ENCODE data around the gene RFK.
A peak's percentile ranks its signal among the peaks of the same experiment; 100 is the strongest.

The RFK gene

GRCh38 chr9:76419782-76420380, 25.7 kb upstream of the RFK start:
- DNase-seq (ENCODE audit: low read depth) = no peak
- TF ChIP-seq, protein P1, sequence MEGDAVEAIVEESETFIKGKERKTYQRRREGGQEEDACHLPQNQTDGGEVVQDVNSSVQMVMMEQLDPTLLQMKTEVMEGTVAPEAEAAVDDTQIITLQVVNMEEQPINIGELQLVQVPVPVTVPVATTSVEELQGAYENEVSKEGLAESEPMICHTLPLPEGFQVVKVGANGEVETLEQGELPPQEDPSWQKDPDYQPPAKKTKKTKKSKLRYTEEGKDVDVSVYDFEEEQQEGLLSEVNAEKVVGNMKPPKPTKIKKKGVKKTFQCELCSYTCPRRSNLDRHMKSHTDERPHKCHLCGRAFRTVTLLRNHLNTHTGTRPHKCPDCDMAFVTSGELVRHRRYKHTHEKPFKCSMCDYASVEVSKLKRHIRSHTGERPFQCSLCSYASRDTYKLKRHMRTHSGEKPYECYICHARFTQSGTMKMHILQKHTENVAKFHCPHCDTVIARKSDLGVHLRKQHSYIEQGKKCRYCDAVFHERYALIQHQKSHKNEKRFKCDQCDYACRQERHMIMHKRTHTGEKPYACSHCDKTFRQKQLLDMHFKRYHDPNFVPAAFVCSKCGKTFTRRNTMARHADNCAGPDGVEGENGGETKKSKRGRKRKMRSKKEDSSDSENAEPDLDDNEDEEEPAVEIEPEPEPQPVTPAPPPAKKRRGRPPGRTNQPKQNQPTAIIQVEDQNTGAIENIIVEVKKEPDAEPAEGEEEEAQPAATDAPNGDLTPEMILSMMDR (IDR thresholded peaks at IDR 0.05; ENCODE audit: low read depth, low read length, missing control alignments) = peak; percentile 69
- no peak overlapping the region for H3K4me3 ChIP-seq (ENCODE audit: low read depth, low read length)

DNA sequence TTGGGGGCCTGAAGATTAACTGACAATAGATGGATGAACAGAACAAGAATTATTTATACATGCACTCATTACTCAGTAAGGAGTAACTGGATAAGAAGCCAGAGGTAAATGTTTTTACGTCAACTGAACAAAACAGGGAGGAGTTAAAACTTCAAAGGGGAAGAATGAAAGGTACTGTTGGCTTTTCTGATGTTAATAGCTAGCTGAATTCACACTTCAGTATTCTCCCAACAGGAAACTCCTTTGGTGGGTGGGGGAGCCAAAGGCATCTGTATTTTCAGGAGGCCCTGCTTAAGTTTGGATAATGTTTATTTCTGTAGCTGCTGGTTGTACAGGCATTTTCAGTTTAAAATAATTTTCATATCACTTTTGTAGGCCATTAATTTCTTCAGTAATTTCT, 23.2 kb upstream of the RFK start:
- no peak for DNase-seq (ENCODE audit: low read depth)
- TF ChIP-seq, protein P1 (IDR thresholded peaks at IDR 0.05; ENCODE audit: low read depth, low read length, missing control alignments) = no peak
- no peak overlapping the region for H3K4me3 ChIP-seq (ENCODE audit: low read depth, low read length)

DNA sequence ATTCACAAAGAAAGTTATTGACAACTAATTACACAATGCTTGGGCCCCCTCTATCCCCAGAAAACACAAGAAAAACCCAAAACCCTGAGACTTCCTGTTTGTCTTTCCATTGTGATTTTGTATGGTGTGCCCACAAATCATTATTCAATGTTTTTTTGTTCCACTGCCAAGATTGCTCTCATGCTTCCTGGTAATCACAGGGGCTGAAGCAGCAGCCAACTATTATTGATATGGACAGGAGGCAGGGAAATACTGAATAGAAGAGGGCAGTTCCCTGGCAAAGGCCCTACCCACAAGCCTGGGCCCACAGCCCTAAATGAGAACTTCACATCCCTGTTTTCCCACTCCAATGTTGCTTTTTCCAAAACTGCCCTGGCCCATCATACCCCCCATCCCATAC, 21.5 kb upstream of the RFK start:
- no peak overlapping the region for H3K4me3 ChIP-seq (ENCODE audit: low read depth, low read length)
- TF ChIP-seq, protein P1 (IDR thresholded peaks at IDR 0.05; ENCODE audit: low read depth, low read length, missing control alignments) = no peak
- DNase-seq (ENCODE audit: low read depth) = no peak

- no peak for DNase-seq (ENCODE audit: low read depth)
- TF ChIP-seq, protein P1 (IDR thresholded peaks at IDR 0.05; ENCODE audit: low read depth, low read length, missing control alignments) = no peak
- H3K4me3 ChIP-seq (ENCODE audit: low read depth, low read length) = no peak overlapping the region
Measured at GRCh38 chr9:76415154-76415553, 20.9 kb upstream of the RFK start.

GRCh38 chr9:76414661-76415060, 20.4 kb upstream of the RFK start:
- DNase-seq (ENCODE audit: low read depth) = peak; percentile 55
- TF ChIP-seq, protein P1 (IDR thresholded peaks at IDR 0.05; ENCODE audit: low read depth, low read length, missing control alignments) = no peak
- H3K4me3 ChIP-seq (ENCODE audit: low read depth, low read length) = no peak overlapping the region

DNA sequence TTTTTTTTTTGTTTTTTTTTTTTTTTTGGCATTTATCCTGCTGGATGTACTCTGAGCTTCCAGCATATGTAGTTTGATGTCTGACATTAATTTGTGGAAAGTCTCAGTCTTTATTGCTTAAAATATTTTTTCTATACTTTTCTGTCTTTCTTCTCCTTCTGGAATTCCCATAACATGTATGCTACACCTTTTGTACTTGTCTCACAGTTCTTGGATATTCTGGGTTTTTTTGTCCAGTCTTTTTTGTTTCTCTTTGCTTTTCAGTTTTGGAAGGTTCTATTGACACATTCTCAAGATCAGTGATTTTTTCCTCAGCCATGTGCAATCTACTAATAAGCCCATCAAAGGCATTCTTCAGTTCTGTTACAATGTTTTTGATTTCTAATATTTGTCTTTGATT, 19.4 kb upstream of the RFK start:
- H3K4me3 ChIP-seq (ENCODE audit: low read depth, low read length) = no peak overlapping the region
- DNase-seq (ENCODE audit: low read depth) = no peak
- TF ChIP-seq, protein P1 (IDR thresholded peaks at IDR 0.05; ENCODE audit: low read depth, low read length, missing control alignments) = no peak

GRCh38 chr9:76412638-76413037, 18.4 kb upstream of the RFK start:
- DNase-seq (ENCODE audit: low read depth) = no peak
- TF ChIP-seq, protein P1 (IDR thresholded peaks at IDR 0.05; ENCODE audit: low read depth, low read length, missing control alignments) = no peak
- no peak overlapping the region for H3K4me3 ChIP-seq (ENCODE audit: low read depth, low read length)

Measured in GM12864 (cell line).